ENCODE measurements around the gene CPXM1.
"Not testable (repeated sequence)": the region's sequence is repeated elsewhere in the genome, so short reads cannot be mapped to it uniquely, and the experiment has no call there.

The CPXM1 gene

DNA sequence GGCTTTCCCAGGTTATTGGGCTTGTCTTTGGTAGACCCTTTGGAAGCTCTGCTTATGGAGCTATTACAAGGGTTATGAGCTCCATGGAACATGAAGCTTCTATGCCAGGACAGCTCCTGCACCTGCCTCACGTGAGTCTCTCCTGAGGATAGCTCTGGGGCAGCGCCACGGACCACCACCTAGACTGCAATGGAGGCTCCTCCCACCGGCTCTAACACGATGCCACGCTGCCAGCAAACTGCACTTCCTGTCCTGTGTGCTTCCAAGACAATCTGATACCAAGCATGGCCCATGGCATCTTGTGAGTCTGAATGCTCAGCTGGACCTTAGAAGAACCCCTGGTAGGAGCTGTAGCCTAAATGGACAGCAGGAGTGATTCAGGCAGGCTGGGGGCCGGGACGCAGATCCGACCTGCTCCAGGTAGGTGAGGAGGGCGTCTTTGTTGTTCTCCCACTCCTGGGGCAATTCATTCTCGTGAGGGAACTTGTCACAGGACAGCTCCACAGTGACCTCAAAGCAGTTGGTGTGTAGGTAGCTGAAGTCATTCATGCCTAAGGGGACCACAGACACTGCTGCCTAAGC lies 5.5 kb downstream of the CPXM1 start:
- peaks cover 6 to 24% of the 10 kb centered on the region in 2 donors for H3K27me3 ChIP-seq (ENCODE audit: control insufficient read depth in 2 of 2, insufficient read depth in 2 of 2, low read length in 2 of 2)
- no peak overlapping the region for H3K27ac ChIP-seq (ENCODE audit: low read depth in 2 of 2, low read length in 2 of 2)
- H3K4me1 ChIP-seq (ENCODE audit: control insufficient read depth in 2 of 2, insufficient read depth in 2 of 2, low read length in 2 of 2), result peaks cover 0 to 3% of the 10 kb centered on the region in 2 donors
- H3K4me3 ChIP-seq (ENCODE audit: low read length in 2 of 2), result no peak overlapping the region
- no peaks in the 10 kb centered on the region for H3K9me3 ChIP-seq (ENCODE audit: control insufficient read depth in 2 of 2, low read length in 2 of 2)
- H3K36me3 ChIP-seq (ENCODE audit: control insufficient read depth in 2 of 2, insufficient read depth in 2 of 2, low read length in 2 of 2), result no peaks in the 10 kb centered on the region
- H3K9ac ChIP-seq (ENCODE audit: low read depth in 1 of 2, low read length in 2 of 2), result no peak overlapping the region

DNA sequence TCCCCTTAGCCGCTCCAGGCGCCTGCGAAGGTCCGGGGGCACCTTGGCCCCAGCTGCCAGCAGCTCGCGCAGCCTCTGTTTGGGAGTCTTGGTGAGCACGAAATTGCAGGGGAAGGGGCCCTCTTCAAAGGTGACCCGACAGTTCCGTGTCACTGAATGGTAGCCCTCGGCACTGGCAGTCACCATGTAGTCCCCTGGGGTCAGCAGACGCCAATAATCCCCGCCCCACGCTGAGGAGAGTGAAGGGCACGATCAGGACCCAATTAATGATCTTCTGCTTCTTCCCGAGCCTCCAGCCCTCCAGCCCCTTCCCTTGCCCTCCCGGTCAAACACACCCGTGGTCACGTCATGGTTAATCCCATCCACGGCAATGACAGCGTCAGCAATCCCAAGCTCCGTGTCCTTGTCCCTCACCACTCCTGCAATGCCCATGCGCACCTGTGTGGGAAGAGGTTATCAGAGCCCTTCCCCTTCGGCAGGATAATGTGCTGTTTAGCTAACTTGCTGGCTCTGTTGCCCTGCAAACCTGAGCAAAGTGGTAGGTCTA lies 6.2 kb downstream of the CPXM1 start:
- no peak overlapping the region for H3K4me3 ChIP-seq (ENCODE audit: low read length in 2 of 2)
- H3K9ac ChIP-seq (ENCODE audit: low read depth in 1 of 2, low read length in 2 of 2), result no peak overlapping the region
- no peaks in the 10 kb centered on the region for H3K9me3 ChIP-seq (ENCODE audit: control insufficient read depth in 2 of 2, low read length in 2 of 2)
- no peaks in the 10 kb centered on the region for H3K4me1 ChIP-seq (ENCODE audit: control insufficient read depth in 2 of 2, insufficient read depth in 2 of 2, low read length in 2 of 2)
- no peak overlapping the region for H3K27ac ChIP-seq (ENCODE audit: low read depth in 2 of 2, low read length in 2 of 2)
- peaks cover 4 to 17% of the 10 kb centered on the region in 2 donors for H3K27me3 ChIP-seq (ENCODE audit: control insufficient read depth in 2 of 2, insufficient read depth in 2 of 2, low read length in 2 of 2)
- H3K36me3 ChIP-seq (ENCODE audit: control insufficient read depth in 2 of 2, insufficient read depth in 2 of 2, low read length in 2 of 2), result no peaks in the 10 kb centered on the region

DNA sequence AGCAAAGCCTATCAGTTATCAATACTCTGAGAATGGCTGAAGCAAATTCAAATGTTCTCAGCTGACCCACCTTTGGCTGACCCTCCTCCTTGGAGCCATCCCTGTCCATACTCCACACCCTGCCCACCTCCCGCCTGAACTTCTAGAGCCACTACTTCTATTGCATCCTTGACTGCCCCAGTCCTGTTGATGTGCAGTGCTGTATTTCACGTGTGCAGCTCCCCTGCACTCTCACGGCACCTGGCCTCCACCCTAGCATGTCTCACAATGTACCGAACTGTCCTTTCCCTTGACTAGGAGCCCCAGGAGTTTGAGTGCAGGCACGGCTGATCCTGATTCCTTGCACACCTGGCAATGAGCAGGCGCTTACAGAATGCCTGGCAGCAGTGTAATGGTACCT lies 7.0 kb downstream of the CPXM1 start:
- no peaks in the 10 kb centered on the region for H3K9me3 ChIP-seq (ENCODE audit: control insufficient read depth in 2 of 2, low read length in 2 of 2)
- no peaks in the 10 kb centered on the region for H3K4me1 ChIP-seq (ENCODE audit: control insufficient read depth in 2 of 2, insufficient read depth in 2 of 2, low read length in 2 of 2)
- peaks cover 4 to 15% of the 10 kb centered on the region in 2 donors for H3K27me3 ChIP-seq (ENCODE audit: control insufficient read depth in 2 of 2, insufficient read depth in 2 of 2, low read length in 2 of 2)
- H3K27ac ChIP-seq (ENCODE audit: low read depth in 2 of 2, low read length in 2 of 2), result no peak overlapping the region
- H3K9ac ChIP-seq (ENCODE audit: low read depth in 1 of 2, low read length in 2 of 2), result no peak overlapping the region
- no peak overlapping the region for H3K4me3 ChIP-seq (ENCODE audit: low read length in 2 of 2)
- no peaks in the 10 kb centered on the region for H3K36me3 ChIP-seq (ENCODE audit: control insufficient read depth in 2 of 2, insufficient read depth in 2 of 2, low read length in 2 of 2)

DNA sequence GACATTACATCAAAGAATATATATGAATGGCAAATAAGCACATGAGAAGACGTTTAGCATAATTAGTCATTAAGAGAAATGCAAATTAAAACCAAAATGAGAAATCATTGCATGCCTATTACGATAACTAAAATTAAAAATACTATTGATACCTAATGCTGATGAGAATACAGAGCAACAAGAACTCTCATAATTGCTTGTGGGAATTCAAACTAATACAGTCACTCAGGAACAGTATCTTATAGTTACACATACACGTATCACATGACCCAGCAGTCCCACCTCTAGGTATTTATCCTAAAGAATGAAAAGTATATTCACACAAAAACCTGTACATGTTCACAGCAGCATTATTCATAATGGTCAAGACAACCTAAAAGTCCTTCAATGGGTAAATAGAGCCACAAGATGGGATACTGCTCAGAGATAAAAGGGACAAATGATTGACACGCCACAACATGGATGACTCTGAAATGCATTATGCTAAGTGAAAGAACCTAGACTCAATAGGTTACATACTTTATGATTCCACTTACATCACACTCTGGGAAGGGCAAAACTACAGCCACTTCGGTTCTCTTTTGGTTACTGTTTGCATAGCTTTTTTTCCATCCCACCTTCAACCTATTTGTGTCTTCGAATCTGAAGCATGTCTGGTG lies 16.4 kb downstream of the CPXM1 start:
- Histone ChIP-seq H3K27ac (ENCODE audit: low read depth in 2 of 2, low read length in 2 of 2) (no peak overlapping the region), H3K27me3 (ENCODE audit: control insufficient read depth in 2 of 2, insufficient read depth in 2 of 2, low read length in 2 of 2) (peaks cover 0 to 4% of the 10 kb centered on the region in 2 donors), H3K4me3 (ENCODE audit: low read length in 2 of 2) (no peak overlapping the region), H3K9me3 (ENCODE audit: control insufficient read depth in 2 of 2, low read length in 2 of 2) (no peaks in the 10 kb centered on the region), H3K9ac (ENCODE audit: low read depth in 1 of 2, low read length in 2 of 2) (no peak overlapping the region), H3K36me3 (ENCODE audit: control insufficient read depth in 2 of 2, insufficient read depth in 2 of 2, low read length in 2 of 2) (no peaks in the 10 kb centered on the region), H3K4me1 (ENCODE audit: control insufficient read depth in 2 of 2, insufficient read depth in 2 of 2, low read length in 2 of 2) (no peaks in the 10 kb centered on the region)

GRCh38 chr20:2780948-2781347 lies 19.5 kb downstream of the CPXM1 start:
- H3K4me1 ChIP-seq (ENCODE audit: control insufficient read depth in 2 of 2, insufficient read depth in 2 of 2, low read length in 2 of 2), result no peaks in the 10 kb centered on the region
- no peak overlapping the region for H3K4me3 ChIP-seq (ENCODE audit: low read length in 2 of 2)
- no peak overlapping the region for H3K27ac ChIP-seq (ENCODE audit: low read depth in 2 of 2, low read length in 2 of 2)
- H3K36me3 ChIP-seq (ENCODE audit: control insufficient read depth in 2 of 2, insufficient read depth in 2 of 2, low read length in 2 of 2), result no peaks in the 10 kb centered on the region
- peaks cover 0 to 4% of the 10 kb centered on the region in 2 donors for H3K27me3 ChIP-seq (ENCODE audit: control insufficient read depth in 2 of 2, insufficient read depth in 2 of 2, low read length in 2 of 2)
- H3K9me3 ChIP-seq (ENCODE audit: control insufficient read depth in 2 of 2, low read length in 2 of 2), result no peaks in the 10 kb centered on the region
- no peak overlapping the region for H3K9ac ChIP-seq (ENCODE audit: low read depth in 1 of 2, low read length in 2 of 2)

GRCh38 chr20:2778602-2779321 lies 21.7 kb downstream of the CPXM1 start:
- Histone ChIP-seq H3K4me1 (ENCODE audit: control insufficient read depth in 2 of 2, insufficient read depth in 2 of 2, low read length in 2 of 2) (no peaks in the 10 kb centered on the region), H3K9ac (ENCODE audit: low read depth in 1 of 2, low read length in 2 of 2) (no peak overlapping the region), H3K4me3 (ENCODE audit: low read length in 2 of 2) (no peak overlapping the region)

GRCh38 chr20:2775139-2775538 lies 25.3 kb downstream of the CPXM1 start:
- no peaks in the 10 kb centered on the region for H3K27me3 ChIP-seq (ENCODE audit: control insufficient read depth in 2 of 2, insufficient read depth in 2 of 2, low read length in 2 of 2)
- H3K4me3 ChIP-seq (ENCODE audit: low read length in 2 of 2), result no peak overlapping the region
- H3K9ac ChIP-seq (ENCODE audit: low read depth in 1 of 2, low read length in 2 of 2), result no peak overlapping the region
- H3K9me3 ChIP-seq (ENCODE audit: control insufficient read depth in 2 of 2, low read length in 2 of 2), result no peaks in the 10 kb centered on the region
- no peaks in the 10 kb centered on the region for H3K36me3 ChIP-seq (ENCODE audit: control insufficient read depth in 2 of 2, insufficient read depth in 2 of 2, low read length in 2 of 2)
- no peak overlapping the region for H3K27ac ChIP-seq (ENCODE audit: low read depth in 2 of 2, low read length in 2 of 2)
- H3K4me1 ChIP-seq (ENCODE audit: control insufficient read depth in 2 of 2, insufficient read depth in 2 of 2, low read length in 2 of 2), result no peaks in the 10 kb centered on the region

More at GRCh38 chr20:2778602-2779321, 21.7 kb downstream of the CPXM1 start:
- Histone ChIP-seq H3K9me3 (ENCODE audit: control insufficient read depth in 2 of 2, low read length in 2 of 2) (no peaks in the 10 kb centered on the region), H3K27me3 (ENCODE audit: control insufficient read depth in 2 of 2, insufficient read depth in 2 of 2, low read length in 2 of 2) (peaks cover 0 to 4% of the 10 kb centered on the region in 2 donors), H3K36me3 (ENCODE audit: control insufficient read depth in 2 of 2, insufficient read depth in 2 of 2, low read length in 2 of 2) (no peaks in the 10 kb centered on the region), H3K27ac (ENCODE audit: low read depth in 2 of 2, low read length in 2 of 2) (no peak overlapping the region)

DNA sequence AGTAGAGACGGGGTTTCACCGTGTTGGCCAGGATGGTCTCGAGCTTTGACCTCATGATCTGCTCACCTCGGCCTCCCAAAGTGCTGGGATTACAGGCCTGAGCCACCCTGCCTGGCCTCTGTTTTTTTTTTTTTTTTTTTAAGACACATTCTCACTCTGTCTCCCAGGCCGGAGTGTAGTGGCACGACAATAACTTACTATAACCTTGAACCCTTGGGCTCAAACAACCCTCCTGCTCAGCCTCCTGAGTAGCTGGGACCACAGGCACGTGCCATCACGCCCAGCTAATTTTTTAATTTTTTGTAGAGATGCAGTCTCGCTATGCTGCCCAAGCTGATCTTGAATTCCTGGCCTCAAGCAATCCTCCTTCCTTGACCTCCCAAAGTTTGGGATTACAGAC lies 26.6 kb downstream of the CPXM1 start:
- no peaks in the 10 kb centered on the region for H3K9me3 ChIP-seq (ENCODE audit: control insufficient read depth in 2 of 2, low read length in 2 of 2)
- H3K4me1 ChIP-seq (ENCODE audit: control insufficient read depth in 2 of 2, insufficient read depth in 2 of 2, low read length in 2 of 2), result no peaks in the 10 kb centered on the region
- peaks cover 1 to 6% of the 10 kb centered on the region in 2 donors for H3K27me3 ChIP-seq (ENCODE audit: control insufficient read depth in 2 of 2, insufficient read depth in 2 of 2, low read length in 2 of 2)
- no peaks in the 10 kb centered on the region for H3K36me3 ChIP-seq (ENCODE audit: control insufficient read depth in 2 of 2, insufficient read depth in 2 of 2, low read length in 2 of 2)
- no peak overlapping the region for H3K9ac ChIP-seq (ENCODE audit: low read depth in 1 of 2, low read length in 2 of 2)
- H3K4me3 ChIP-seq (ENCODE audit: low read length in 2 of 2), result no peak overlapping the region
- H3K27ac ChIP-seq (ENCODE audit: low read depth in 2 of 2, low read length in 2 of 2), result no peak overlapping the region

DNA sequence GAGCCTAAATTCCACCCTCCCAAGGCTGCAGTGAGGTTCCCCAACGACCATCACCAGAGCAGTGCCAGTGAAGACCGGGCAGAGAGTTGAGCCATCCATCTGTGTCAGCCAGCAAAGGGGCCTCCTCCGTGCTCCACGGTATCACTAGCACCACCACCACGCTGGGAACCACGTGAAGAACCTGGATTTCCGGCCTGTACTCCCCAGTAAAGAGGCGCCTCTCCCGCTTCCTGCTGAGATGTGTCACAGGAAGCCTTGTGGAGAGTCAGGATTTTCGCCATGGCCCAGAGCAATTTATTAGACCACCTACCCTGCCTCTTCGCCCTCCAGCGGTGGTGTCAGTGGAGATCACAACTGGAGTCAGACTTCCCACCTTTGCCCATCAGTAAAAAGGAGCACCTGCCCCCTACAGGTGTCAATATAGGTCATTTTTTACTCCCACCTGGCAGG lies 28.8 kb downstream of the CPXM1 start:
- no peaks in the 10 kb centered on the region for H3K36me3 ChIP-seq (ENCODE audit: control insufficient read depth in 2 of 2, insufficient read depth in 2 of 2, low read length in 2 of 2)
- H3K9me3 ChIP-seq (ENCODE audit: control insufficient read depth in 2 of 2, low read length in 2 of 2), result no peaks in the 10 kb centered on the region
- no peak overlapping the region for H3K4me3 ChIP-seq (ENCODE audit: low read length in 2 of 2)
- H3K27ac ChIP-seq (ENCODE audit: low read depth in 2 of 2, low read length in 2 of 2), result no peak overlapping the region
- H3K4me1 ChIP-seq (ENCODE audit: control insufficient read depth in 2 of 2, insufficient read depth in 2 of 2, low read length in 2 of 2), result no peaks in the 10 kb centered on the region
- peaks cover 1 to 9% of the 10 kb centered on the region in 2 donors for H3K27me3 ChIP-seq (ENCODE audit: control insufficient read depth in 2 of 2, insufficient read depth in 2 of 2, low read length in 2 of 2)
- H3K9ac ChIP-seq (ENCODE audit: low read depth in 1 of 2, low read length in 2 of 2), result no peak overlapping the region

- not testable (repeated sequence) for H3K4me3 ChIP-seq (ENCODE audit: low read length in 2 of 2); H3K27ac ChIP-seq (ENCODE audit: low read depth in 2 of 2, low read length in 2 of 2); H3K27me3 ChIP-seq (ENCODE audit: control insufficient read depth in 2 of 2, insufficient read depth in 2 of 2, low read length in 2 of 2); H3K9ac ChIP-seq (ENCODE audit: low read depth in 1 of 2, low read length in 2 of 2); H3K9me3 ChIP-seq (ENCODE audit: control insufficient read depth in 2 of 2, low read length in 2 of 2); H3K36me3 ChIP-seq (ENCODE audit: control insufficient read depth in 2 of 2, insufficient read depth in 2 of 2, low read length in 2 of 2); H3K4me1 ChIP-seq (ENCODE audit: control insufficient read depth in 2 of 2, insufficient read depth in 2 of 2, low read length in 2 of 2)
Observed at GRCh38 chr20:2770091-2770490, 30.3 kb downstream of the CPXM1 start.
